Central memory CD4-positive, alpha-beta T cell (primary cell): ENCODE measurements around the gene UBE3A.
"Not testable (repeated sequence)": the region's sequence is repeated elsewhere in the genome, so short reads cannot be mapped to it uniquely, and the experiment has no call there.

ENCODE experiments used
- DNase-seq: peaks from one replicate; pipeline ENCODE4 v3.0.0; 2022

UBE3A gene

GRCh38 chr15:25437777-25438600, 835 bp downstream of the UBE3A start:
- peak; percentile 34 for DNase-seq

GRCh38 chr15:25436707-25437106, 2.1 kb downstream of the UBE3A start:
- no peak for DNase-seq

GRCh38 chr15:25435474-25436243, 3.2 kb downstream of the UBE3A start:
- no peak for DNase-seq

- no peak for DNase-seq
Observed at GRCh38 chr15:25433118-25433865, 5.5 kb downstream of the UBE3A start.

GRCh38 chr15:25431836-25432561, 6.8 kb downstream of the UBE3A start:
- DNase-seq, result no peak

GRCh38 chr15:25427861-25428260, 11.0 kb downstream of the UBE3A start:
- no peak for DNase-seq

- DNase-seq, result no peak
Observed at GRCh38 chr15:25426896-25427610, 11.8 kb downstream of the UBE3A start.

GRCh38 chr15:25424073-25424472, 14.8 kb downstream of the UBE3A start:
- DNase-seq, result no peak

GRCh38 chr15:25422021-25422420, 16.8 kb downstream of the UBE3A start:
- no peak for DNase-seq

- DNase-seq, result no peak
Observed at GRCh38 chr15:25418202-25418601, 20.6 kb downstream of the UBE3A start.

- no peak for DNase-seq
Observed at GRCh38 chr15:25417604-25418003, 21.2 kb downstream of the UBE3A start.

- DNase-seq, result no peak
Observed at GRCh38 chr15:25416693-25417092, 22.1 kb downstream of the UBE3A start.

GRCh38 chr15:25415707-25416106, 23.1 kb downstream of the UBE3A start:
- DNase-seq, result no peak

- DNase-seq, result no peak
Observed at GRCh38 chr15:25415217-25415616, 23.6 kb downstream of the UBE3A start.

GRCh38 chr15:25410649-25411048, 28.2 kb downstream of the UBE3A start:
- DNase-seq, result no peak

GRCh38 chr15:25409731-25410130, 29.1 kb downstream of the UBE3A start:
- not testable (repeated sequence) for DNase-seq

- DNase-seq, result no peak
Observed at GRCh38 chr15:25408929-25409328, 29.9 kb downstream of the UBE3A start.

GRCh38 chr15:25408428-25408827, 30.4 kb downstream of the UBE3A start:
- no peak for DNase-seq

- DNase-seq, result no peak
Observed at GRCh38 chr15:25407950-25408349, 30.9 kb downstream of the UBE3A start.

- DNase-seq, result no peak
Observed at GRCh38 chr15:25406846-25407245, 32.0 kb downstream of the UBE3A start.

- no peak for DNase-seq
Observed at GRCh38 chr15:25406261-25406660, 32.6 kb downstream of the UBE3A start.

GRCh38 chr15:25403771-25404170, 35.1 kb downstream of the UBE3A start:
- no peak for DNase-seq
